ENCODE measurements around the gene LIPA. TPM values are rescaled to one million over a fixed set of nuclear protein-coding genes. Genes with fewer than 3 reads are reported as not detected.

The LIPA gene
- total RNA-seq, 4 donors from 2014 or later = 19.9 to 64.1 (median 28.8) TPM

GRCh38 chr10:89185658-89186057 lies 65.9 kb downstream of the LIPA start:
- TF ChIP-seq POLR2A (IDR thresholded peaks at IDR 0.05) (no peak), CTCF (IDR thresholded peaks at IDR 0.05) (no peak)
- DNase-seq = no peak

GRCh38 chr10:89184638-89185037 lies 66.9 kb downstream of the LIPA start:
- no peak overlapping the region for H3K27ac ChIP-seq
- H3K27me3 ChIP-seq = no peaks in the 10 kb centered on the region
- H3K9me3 ChIP-seq = no peaks in the 10 kb centered on the region
- WGBS, 2 donors = 18 to 24% methylated on average over 3 of the region's 3 CpGs
- H3K36me3 ChIP-seq = no peaks in the 10 kb centered on the region
- no peak overlapping the region for H3K4me3 ChIP-seq
- H3K4me1 ChIP-seq = peaks cover 0 to 31% (median 6%) of the 10 kb centered on the region in 3 donors
- intact Hi-C loops (cut with DNase I) = no loop called here
- no peak for TF ChIP-seq CTCF (IDR thresholded peaks at IDR 0.05)
- no peak for TF ChIP-seq POLR2A (IDR thresholded peaks at IDR 0.05)
- DNase-seq = no peak

More at GRCh38 chr10:89185658-89186057, 65.9 kb downstream of the LIPA start:
- intact Hi-C loops (cut with DNase I) = no loop called here
- peaks cover 0 to 26% (median 6%) of the 10 kb centered on the region in 3 donors for H3K4me1 ChIP-seq
- H3K27me3 ChIP-seq = no peaks in the 10 kb centered on the region
- no peak overlapping the region for H3K4me3 ChIP-seq
- no peaks in the 10 kb centered on the region for H3K36me3 ChIP-seq
- peak overlapping the region; percentile 12 to 55 (median 39) for H3K27ac ChIP-seq
- H3K9me3 ChIP-seq = no peaks in the 10 kb centered on the region

GRCh38 chr10:89183571-89183970 lies 68.0 kb downstream of the LIPA start:
- Histone ChIP-seq H3K4me3 (no peak overlapping the region), H3K27ac (no peak overlapping the region), H3K36me3 (no peaks in the 10 kb centered on the region), H3K9me3 (no peaks in the 10 kb centered on the region), H3K27me3 (no peaks in the 10 kb centered on the region), H3K4me1 (peaks cover 0 to 31% (median 6%) of the 10 kb centered on the region in 3 donors)
- TF ChIP-seq POLR2A (IDR thresholded peaks at IDR 0.05) (no peak), CTCF (IDR thresholded peaks at IDR 0.05) (no peak)
- intact Hi-C loops (cut with DNase I) = no loop called here
- no peak for DNase-seq

- no peak for DNase-seq
- no peaks in the 10 kb centered on the region for H3K36me3 ChIP-seq
- no peak overlapping the region for H3K27ac ChIP-seq
- H3K4me3 ChIP-seq = no peak overlapping the region
- no peaks in the 10 kb centered on the region for H3K27me3 ChIP-seq
- 80 to 86% methylated on average over 2 of the region's 2 CpGs for WGBS, 2 donors
- no peaks in the 10 kb centered on the region for H3K9me3 ChIP-seq
- intact Hi-C loops (cut with DNase I) = no loop called here
- H3K4me1 ChIP-seq = peaks cover 0 to 31% (median 6%) of the 10 kb centered on the region in 3 donors
- TF ChIP-seq CTCF (IDR thresholded peaks at IDR 0.05) (no peak), POLR2A (IDR thresholded peaks at IDR 0.05) (no peak)
Measured at GRCh38 chr10:89182894-89183293, 68.7 kb downstream of the LIPA start.

- TF ChIP-seq POLR2A (IDR thresholded peaks at IDR 0.05) (no peak), CTCF (IDR thresholded peaks at IDR 0.05) (no peak)
- no peak overlapping the region for H3K27ac ChIP-seq
- H3K4me3 ChIP-seq = no peak overlapping the region
- no peak for DNase-seq
- no peaks in the 10 kb centered on the region for H3K27me3 ChIP-seq
- no peaks in the 10 kb centered on the region for H3K9me3 ChIP-seq
- intact Hi-C loops (cut with DNase I) = no loop called here
- H3K36me3 ChIP-seq = no peaks in the 10 kb centered on the region
- H3K4me1 ChIP-seq = peaks cover 0 to 29% (median 17%) of the 10 kb centered on the region in 3 donors
Measured at GRCh38 chr10:89175816-89176215, 75.8 kb downstream of the LIPA start.
